ENCODE measurements around the gene CD46.

CD46 gene

DNA sequence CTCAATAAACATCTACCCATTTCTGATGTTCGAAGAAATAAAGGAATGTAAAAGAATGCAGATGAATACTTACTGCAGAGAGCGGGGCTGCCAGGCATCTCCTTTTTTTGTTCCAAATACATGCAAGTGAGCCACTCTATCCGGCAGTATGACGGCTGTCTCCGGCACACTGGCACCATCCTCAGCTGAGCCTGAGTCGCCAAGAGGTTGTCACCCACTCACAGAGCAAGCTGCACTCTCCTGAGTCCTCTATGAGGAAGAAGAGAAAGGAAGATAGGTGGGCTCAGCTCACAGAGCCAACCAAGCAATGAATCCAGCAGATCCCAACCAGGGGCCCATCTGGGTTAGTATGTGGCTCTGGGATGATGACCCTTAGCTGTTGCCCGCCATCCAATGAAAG is 65.3 kb downstream of the CD46 start:
- Histone ChIP-seq H3K27me3 (ENCODE audit: low read length) (no peaks in the 10 kb centered on the region), H4K20me1 (ENCODE audit: low read depth, low read length) (peaks cover 2% of the 10 kb centered on the region; the same call in 1 of the 2 replicates), H3K9me2 (replicated peaks; ENCODE audit: insufficient read depth, low read length) (no peaks in the 10 kb centered on the region), H3K9me3 (ENCODE audit: insufficient read depth, low read length) (no peaks in the 10 kb centered on the region), H3K79me2 (ENCODE audit: insufficient read depth, low read length) (peaks cover 83% of the 10 kb centered on the region), H2AFZ (ENCODE audit: low read depth, low read length, severe bottlenecking) (no peak overlapping the region), H3K4me2 (ENCODE audit: low read depth, low read length, poor library complexity, severe bottlenecking) (no peak overlapping the region), H3K4me3 (ENCODE audit: insufficient read depth, low read length, poor library complexity, severe bottlenecking) (no peak overlapping the region), H3K9ac (ENCODE audit: low read length) (no peak overlapping the region), H3F3A (ENCODE audit: insufficient read depth) (no peaks in the 10 kb centered on the region), H3K36me3 (ENCODE audit: low read length) (peaks cover 3% of the 10 kb centered on the region; the same call in 1 of the 2 replicates), H3K27ac (ENCODE audit: low read depth, low read length) (no peak overlapping the region)
- TF ChIP-seq EZH2phosphoT487 (conservative IDR thresholded peaks at IDR 0.05; ENCODE audit: low read length) (no peak), CTCF (IDR thresholded peaks at IDR 0.05; ENCODE audit: insufficient read depth, low read length, poor library complexity, severe bottlenecking) (no peak)

DNA sequence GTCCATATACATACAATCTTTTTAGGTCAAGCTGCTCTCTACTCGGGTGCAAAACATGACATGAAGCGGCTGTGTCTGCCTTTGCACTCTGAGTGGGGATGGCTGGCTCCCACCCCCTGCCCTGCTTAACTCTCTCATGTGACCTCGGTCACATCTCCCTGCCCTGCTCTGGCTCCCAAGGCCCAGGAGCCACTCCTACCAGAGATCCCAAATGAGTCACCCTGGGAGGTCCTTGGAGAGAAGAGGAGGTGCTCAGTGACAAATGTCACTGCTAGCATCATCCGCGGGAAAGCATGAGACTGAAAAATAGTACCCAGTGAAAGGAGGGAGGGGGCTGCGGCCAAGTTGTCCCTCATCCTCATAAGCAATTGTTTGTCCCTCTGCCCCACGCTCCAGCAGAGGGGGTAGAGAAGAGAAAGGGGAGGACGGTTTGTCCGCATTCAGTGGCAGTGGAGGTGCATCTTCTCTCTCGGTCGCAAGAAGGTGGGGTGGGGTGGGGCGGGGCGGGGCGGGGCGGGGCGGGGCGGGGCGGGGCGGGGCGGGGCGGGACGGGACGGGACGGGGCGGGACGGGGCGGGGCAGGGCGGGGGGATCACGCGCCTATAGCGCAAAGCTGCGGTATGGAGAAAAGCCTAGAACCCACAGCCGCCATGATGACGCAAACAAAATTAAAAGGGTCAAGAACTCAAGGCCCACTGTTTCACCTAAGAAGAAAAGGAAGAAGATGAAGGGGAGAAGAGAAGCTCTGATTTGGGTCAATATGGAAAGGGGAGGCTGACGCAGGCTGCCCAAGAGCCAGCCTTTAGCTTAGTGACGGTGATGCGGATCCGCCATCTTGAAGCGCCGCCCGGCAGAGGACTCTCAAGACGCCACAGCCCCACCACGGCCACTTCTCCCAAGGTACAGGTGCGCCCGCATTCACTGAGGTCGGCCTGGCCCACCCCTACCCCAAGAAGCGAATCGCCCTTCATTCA is 66.2 kb downstream of the CD46 start:
- no peak overlapping the region for H2AFZ ChIP-seq (ENCODE audit: low read depth, low read length, severe bottlenecking)
- no peak overlapping the region for H3K4me3 ChIP-seq (ENCODE audit: insufficient read depth, low read length, poor library complexity, severe bottlenecking)
- H3K27me3 ChIP-seq (ENCODE audit: low read length), result no peaks in the 10 kb centered on the region
- peaks cover 3% of the 10 kb centered on the region; the same call in 1 of the 2 replicates for H3K36me3 ChIP-seq (ENCODE audit: low read length)
- no peaks in the 10 kb centered on the region for H3K9me2 ChIP-seq (replicated peaks; ENCODE audit: insufficient read depth, low read length)
- H3K4me2 ChIP-seq (ENCODE audit: low read depth, low read length, poor library complexity, severe bottlenecking), result no peak overlapping the region
- no peak overlapping the region for H3K27ac ChIP-seq (ENCODE audit: low read depth, low read length)
- TF ChIP-seq CTCF (IDR thresholded peaks at IDR 0.05; ENCODE audit: insufficient read depth, low read length, poor library complexity, severe bottlenecking), result no peak
- TF ChIP-seq EZH2phosphoT487 (conservative IDR thresholded peaks at IDR 0.05; ENCODE audit: low read length), result no peak
- no peak overlapping the region for H3K9ac ChIP-seq (ENCODE audit: low read length)
- H3F3A ChIP-seq (ENCODE audit: insufficient read depth), result no peaks in the 10 kb centered on the region
- H3K9me3 ChIP-seq (ENCODE audit: insufficient read depth, low read length), result no peaks in the 10 kb centered on the region
- peaks cover 80% of the 10 kb centered on the region for H3K79me2 ChIP-seq (ENCODE audit: insufficient read depth, low read length)
- H4K20me1 ChIP-seq (ENCODE audit: low read depth, low read length), result no peaks in the 10 kb centered on the region; the same call in 1 of the 2 replicates

GRCh38 chr1:207818971-207819451 is 67.2 kb downstream of the CD46 start:
- H3K4me3 ChIP-seq (ENCODE audit: insufficient read depth, low read length, poor library complexity, severe bottlenecking), result no peak overlapping the region
- H3K9me2 ChIP-seq (replicated peaks; ENCODE audit: insufficient read depth, low read length), result no peaks in the 10 kb centered on the region
- H3K27me3 ChIP-seq (ENCODE audit: low read length), result no peaks in the 10 kb centered on the region
- H3F3A ChIP-seq (ENCODE audit: insufficient read depth), result no peaks in the 10 kb centered on the region
- peaks cover 75% of the 10 kb centered on the region for H3K79me2 ChIP-seq (ENCODE audit: insufficient read depth, low read length)
- no peak for TF ChIP-seq EZH2phosphoT487 (conservative IDR thresholded peaks at IDR 0.05; ENCODE audit: low read length)
- no peak for TF ChIP-seq CTCF (IDR thresholded peaks at IDR 0.05; ENCODE audit: insufficient read depth, low read length, poor library complexity, severe bottlenecking)
- no peak overlapping the region for H3K4me2 ChIP-seq (ENCODE audit: low read depth, low read length, poor library complexity, severe bottlenecking)
- H3K9me3 ChIP-seq (ENCODE audit: insufficient read depth, low read length), result no peaks in the 10 kb centered on the region
- peaks cover 3% of the 10 kb centered on the region; the same call in 1 of the 2 replicates for H3K36me3 ChIP-seq (ENCODE audit: low read length)
- no peak overlapping the region for H3K27ac ChIP-seq (ENCODE audit: low read depth, low read length)
- no peak overlapping the region for H3K9ac ChIP-seq (ENCODE audit: low read length)
- H2AFZ ChIP-seq (ENCODE audit: low read depth, low read length, severe bottlenecking), result no peak overlapping the region
- H4K20me1 ChIP-seq (ENCODE audit: low read depth, low read length), result no peaks in the 10 kb centered on the region; the same call in 1 of the 2 replicates

Measured in SU-DHL-6 (cell line).